HG02885 (cell line): ENCODE measurements around the gene CMTM7.
A peak's percentile ranks its signal among the peaks of the same experiment; 100 is the strongest.

ENCODE experiments used
- ATAC-seq: cut with Tn5 transposase; IDR thresholded peaks from one replicate; pipeline ENCODE4 v1.9.1; 2021; ENCODE audit warnings: mild to moderate bottlenecking; ENCODE audit not compliant: unreplicated experiment, poor library complexity

Gene CMTM7

DNA sequence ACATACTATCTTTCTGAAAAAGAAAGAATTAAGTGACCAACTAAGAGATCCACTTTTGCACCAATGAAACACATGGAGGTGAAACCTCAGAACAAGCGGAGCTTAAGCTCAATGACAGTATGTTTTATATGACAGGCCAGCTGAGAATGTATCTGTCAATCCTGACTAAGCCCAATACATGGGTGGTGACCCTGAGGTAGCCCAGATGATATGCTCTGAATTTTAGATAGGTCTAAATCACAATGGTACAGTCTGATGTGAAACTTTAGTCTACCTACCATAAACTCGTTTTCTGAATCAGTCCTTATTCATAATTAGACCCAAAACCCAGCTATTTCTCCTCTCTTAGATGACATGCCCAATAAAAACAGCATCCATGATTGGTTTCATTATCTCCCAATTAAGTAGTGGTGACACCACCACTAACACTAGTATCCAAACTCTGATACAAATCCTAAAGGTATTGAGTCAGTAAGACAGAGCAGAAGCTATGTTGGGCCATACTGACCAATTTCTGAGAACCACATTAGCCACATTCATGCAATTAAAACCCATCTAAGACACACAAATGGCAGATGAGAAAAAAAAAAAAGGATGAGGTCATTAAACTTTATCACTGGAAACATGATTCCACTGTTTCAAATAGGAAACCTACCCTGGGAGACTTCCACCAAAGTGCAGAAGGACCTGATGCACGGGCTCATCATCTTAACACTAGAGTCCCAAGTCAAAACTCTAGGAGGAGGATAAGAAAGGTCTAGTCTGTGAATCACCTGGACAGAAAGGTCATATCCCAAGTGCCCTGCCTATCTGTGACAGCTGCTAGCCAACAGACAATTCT lies 90.4 kb downstream of the CMTM7 start:
- ATAC-seq, result no peak

- no peak for ATAC-seq
These were observed 91.0 kb downstream of the CMTM7 start for GRCh38 chr3:32482693-32483092.

DNA sequence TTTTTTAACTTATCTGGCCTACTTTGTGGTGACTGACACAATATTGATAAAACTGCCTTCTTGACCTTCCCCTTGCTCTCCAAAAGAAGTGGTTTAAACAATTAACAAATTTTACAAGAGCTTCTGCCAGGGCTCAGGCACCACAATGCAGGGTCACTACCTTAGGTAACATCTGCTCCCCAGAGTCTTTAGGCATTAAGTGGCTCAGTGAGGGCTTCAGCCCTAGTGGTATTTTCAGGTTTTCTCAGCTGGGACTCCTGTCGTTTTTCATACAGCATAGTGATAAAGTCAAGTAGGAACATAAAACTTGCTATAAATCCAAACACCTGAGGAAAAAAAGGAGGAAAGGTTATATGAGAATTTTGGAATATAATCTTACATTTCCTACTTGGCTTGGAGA lies 92.1 kb downstream of the CMTM7 start:
- no peak for ATAC-seq

DNA sequence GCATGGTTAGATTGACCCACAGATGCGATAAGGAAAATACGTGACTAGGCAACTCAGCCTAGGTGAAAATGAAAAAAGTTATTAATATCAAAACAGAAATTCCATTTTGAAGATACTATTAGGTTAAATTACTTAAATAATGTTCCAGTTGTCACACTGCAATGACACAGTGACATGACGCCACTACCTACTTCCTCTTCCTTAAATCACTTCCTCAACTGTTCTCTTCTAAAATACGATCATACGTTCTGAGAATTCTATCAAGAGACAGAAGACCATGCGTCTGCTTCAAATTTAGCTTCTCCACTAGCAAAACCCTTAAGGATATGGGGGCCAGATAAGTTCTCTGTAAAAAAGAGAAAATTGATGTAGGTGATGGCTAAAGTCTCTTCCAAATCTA lies 92.8 kb downstream of the CMTM7 start:
- peak; percentile 59 for ATAC-seq

DNA sequence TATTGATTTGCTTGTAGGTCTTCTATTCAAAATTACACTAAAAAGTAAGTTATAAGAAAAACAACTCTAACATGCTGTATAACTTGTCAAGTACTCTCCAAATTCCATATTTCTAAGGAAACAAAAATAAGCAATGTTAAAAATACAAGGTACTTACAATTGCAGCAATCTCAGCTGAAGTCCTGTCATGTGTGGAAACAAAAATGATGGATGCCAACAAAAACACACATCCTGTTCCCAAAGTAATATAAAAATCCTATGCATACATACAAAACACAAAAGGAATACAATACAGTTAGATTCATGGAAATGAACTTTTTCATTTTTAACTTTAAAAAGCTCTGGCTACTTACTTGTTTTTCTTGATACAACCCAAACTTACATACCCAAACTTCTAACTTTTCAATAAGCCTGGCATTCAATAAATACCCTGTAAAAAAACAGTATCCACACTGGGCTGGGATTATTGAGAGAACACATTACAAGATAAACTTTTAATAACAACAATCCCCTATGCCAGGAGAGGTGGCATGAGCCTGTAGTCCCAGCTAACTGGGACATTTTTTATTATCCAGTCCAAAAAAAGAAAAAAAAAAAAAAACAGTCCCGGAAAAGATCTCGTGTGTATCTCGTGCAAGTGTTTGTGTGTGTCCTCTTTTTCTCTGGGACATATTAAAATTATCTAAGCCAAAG lies 96.3 kb downstream of the CMTM7 start:
- ATAC-seq, result no peak

- ATAC-seq, result no peak
These were observed 96.9 kb downstream of the CMTM7 start for GRCh38 chr3:32488474-32489008.

- ATAC-seq, result no peak
These were observed 101.2 kb downstream of the CMTM7 start for GRCh38 chr3:32492684-32493436.

DNA sequence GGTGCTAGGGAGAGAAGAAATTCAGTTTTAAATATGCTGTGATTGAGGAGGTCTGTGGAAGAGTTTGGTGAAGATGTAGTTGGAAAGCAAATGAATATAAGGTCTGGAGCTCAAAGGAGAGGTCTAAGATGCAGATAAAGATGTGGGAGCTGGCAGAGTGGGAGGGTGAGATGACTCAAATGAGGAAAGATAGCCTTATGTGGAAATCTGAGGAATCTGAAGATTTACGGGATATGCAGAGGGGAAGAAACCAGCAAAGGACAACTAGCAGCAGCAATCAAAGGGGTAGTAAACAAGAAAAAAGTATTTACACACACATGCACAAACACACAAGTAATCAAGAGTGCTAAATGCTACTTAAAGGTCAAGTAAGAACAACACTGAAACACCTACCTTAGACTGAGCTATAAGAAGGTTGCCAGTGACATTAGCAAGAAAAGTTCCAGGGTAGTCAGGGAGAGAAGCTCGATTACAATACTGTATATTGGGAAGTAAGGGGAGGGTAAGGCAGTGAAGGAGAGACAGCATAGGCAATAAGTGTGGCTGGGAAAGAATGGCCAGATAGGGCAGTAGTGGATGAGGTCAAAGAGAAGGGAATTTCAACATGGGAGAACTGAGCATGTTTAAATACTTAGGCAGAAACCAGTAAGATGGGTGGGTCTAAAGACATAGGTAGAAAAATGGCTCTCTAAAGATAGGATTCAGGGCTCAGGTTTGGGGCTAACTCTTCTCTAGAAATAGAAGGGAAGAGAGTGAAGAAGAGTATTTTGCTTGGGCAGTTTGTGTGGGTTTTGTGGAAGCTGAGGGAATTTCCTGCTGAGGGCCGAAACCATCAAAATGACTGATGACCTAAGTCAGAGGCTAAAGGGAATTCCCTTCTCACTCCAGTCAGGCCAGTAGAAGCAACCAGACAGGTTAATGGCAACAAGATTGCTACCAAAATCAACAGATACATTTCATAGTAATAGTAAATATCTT lies 102.1 kb downstream of the CMTM7 start:
- ATAC-seq, result peak; percentile 81

DNA sequence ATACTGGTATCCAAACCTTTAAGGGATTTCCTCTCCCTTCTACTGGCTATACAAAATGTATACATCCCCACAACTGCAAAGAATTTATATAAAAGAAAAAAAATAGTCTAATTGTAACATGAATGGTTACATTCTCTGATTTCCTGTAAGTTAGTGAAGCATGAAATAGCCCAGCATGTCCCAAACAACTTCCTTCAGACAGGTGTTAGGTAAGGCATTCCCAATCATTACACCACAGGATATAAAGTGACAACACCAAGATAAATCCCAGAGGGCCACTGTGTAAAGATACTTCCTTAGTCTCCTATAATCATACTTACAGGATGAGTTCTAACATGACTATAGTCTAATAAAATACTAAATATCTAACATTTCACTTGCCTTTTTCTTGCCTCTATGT lies 103.4 kb downstream of the CMTM7 start:
- no peak for ATAC-seq

GRCh38 chr3:32495609-32496008 lies 104.0 kb downstream of the CMTM7 start:
- no peak for ATAC-seq

DNA sequence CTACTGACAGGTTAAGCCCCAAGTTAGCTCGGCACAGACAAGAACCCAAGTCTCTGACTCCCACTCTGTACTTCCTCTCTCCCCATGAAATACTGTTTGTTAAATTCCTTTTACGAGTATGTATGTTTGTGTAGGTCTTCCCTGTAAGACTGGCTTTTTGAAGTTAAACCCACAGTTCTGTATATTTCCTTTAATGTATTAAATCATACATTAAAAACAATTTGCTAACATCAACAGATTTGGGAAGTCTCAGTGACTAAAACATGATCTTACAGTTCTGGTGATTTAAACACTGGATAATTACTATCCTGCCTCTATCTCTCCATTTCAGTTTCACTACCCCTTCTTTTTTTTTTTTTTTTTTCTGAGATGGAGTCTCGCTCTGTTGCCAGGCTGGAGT lies 106.6 kb downstream of the CMTM7 start:
- no peak for ATAC-seq

DNA sequence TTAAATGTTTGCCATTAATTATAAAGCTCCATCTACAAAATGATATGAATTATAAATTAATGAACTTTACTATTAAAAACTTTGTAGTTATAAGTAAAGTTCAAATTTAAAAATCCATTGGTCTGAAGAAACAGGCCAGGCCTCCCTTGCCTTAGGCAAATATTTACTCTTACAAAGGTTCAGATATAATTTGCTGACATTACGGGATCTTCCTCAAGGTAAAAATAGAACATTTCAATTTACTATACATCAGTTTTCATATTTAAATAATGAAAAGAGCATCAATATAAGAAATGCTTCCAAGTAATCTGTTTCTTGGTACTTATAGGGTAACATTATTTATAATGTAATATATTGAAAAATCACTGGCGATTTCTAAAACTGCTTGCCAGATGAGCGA lies 107.3 kb downstream of the CMTM7 start:
- no peak for ATAC-seq

GRCh38 chr3:32499585-32499984 lies 107.9 kb downstream of the CMTM7 start:
- no peak for ATAC-seq

- ATAC-seq, result no peak
These were observed 108.6 kb downstream of the CMTM7 start for GRCh38 chr3:32500231-32500630.

- no peak for ATAC-seq
These were observed 109.5 kb downstream of the CMTM7 start for GRCh38 chr3:32500880-32501782.

DNA sequence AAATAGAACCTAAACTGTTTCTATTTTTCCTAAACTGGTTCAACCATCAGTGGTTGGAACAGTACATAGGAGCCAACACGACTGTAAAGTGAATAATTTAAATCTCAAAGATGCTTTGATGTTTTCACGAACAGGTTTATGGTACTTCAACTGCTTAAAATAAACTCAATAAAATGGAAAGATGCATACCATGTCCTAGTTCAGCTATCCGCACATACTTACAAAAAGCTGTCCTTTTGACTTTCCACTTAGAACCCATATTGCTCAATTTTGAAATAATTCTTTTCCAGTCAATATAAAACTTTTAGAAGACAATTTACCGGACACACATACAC lies 110.1 kb downstream of the CMTM7 start:
- no peak for ATAC-seq

- peak; percentile 75 for ATAC-seq
These were observed 110.7 kb downstream of the CMTM7 start, which contains the start of gene CMTM6 for GRCh38 chr3:32502118-32502945. CMTM6 (minus strand) TSS chr3:32502852; CDS start chr3:32502745, 107 bp downstream.

- no peak for ATAC-seq
These were observed 111.3 kb downstream of the CMTM7 start for GRCh38 chr3:32502946-32503286.
